ENCODE results near the gene UACA.

GRCh38 chr15:70704166-70704565, 59.2 kb downstream of the UACA start:
- no peak for TF ChIP-seq CTCF (IDR thresholded peaks at IDR 0.05 in 4 of 5, conservative IDR thresholded peaks at IDR 0.05 in 1 of 5)
- TF ChIP-seq POLR2A (IDR thresholded peaks at IDR 0.05): no peak
